IPS-18a (cell line): Measurements from ENCODE around the gene SNX32.
A peak's percentile ranks its signal among the peaks of the same experiment; 100 is the strongest.

ENCODE experiments used
- H3K27ac ChIP-seq: one replicate; pipeline ENCODE4 v1.5.1; 2013; ENCODE audit warnings: low read length
- H3K27me3 ChIP-seq: one replicate; pipeline ENCODE4 v1.6.1; 2013; ENCODE audit warnings: mild to moderate bottlenecking, low read length; ENCODE audit not compliant: control insufficient read depth, insufficient read depth
- H3K36me3 ChIP-seq: one replicate; pipeline ENCODE4 v1.6.1; 2013; ENCODE audit warnings: low read depth, low read length; ENCODE audit not compliant: control insufficient read depth
- H3K4me1 ChIP-seq: one replicate; pipeline ENCODE4 v1.6.1; 2013; ENCODE audit warnings: low read depth, low read length; ENCODE audit not compliant: control insufficient read depth
- H3K4me3 ChIP-seq: one replicate; pipeline ENCODE4 v1.5.1; 2013; ENCODE audit warnings: low read length
- H3K9ac ChIP-seq: one replicate; pipeline ENCODE4 v1.6.1; 2013; ENCODE audit warnings: mild to moderate bottlenecking, low read length, moderate library complexity
- H3K9me3 ChIP-seq: one replicate; pipeline ENCODE4 v1.6.1; 2013; ENCODE audit warnings: low read depth, low read length; ENCODE audit not compliant: control insufficient read depth

The SNX32 gene

GRCh38 chr11:65880844-65881421, 47.2 kb downstream of the SNX32 start:
- Histone ChIP-seq H3K27me3 (no peaks in the 10 kb centered on the region), H3K27ac (no peak overlapping the region), H3K4me3 (no peak overlapping the region), H3K9me3 (no peaks in the 10 kb centered on the region), H3K9ac (no peak overlapping the region), H3K4me1 (no peaks in the 10 kb centered on the region), H3K36me3 (peaks cover 25% of the 10 kb centered on the region)

GRCh38 chr11:65882120-65883057, 48.6 kb downstream of the SNX32 start:
- Histone ChIP-seq H3K4me1 (no peaks in the 10 kb centered on the region), H3K9ac (no peak overlapping the region), H3K27me3 (no peaks in the 10 kb centered on the region), H3K4me3 (no peak overlapping the region), H3K36me3 (peaks cover 32% of the 10 kb centered on the region), H3K9me3 (no peaks in the 10 kb centered on the region), H3K27ac (no peak overlapping the region)

GRCh38 chr11:65883058-65883761, 49.4 kb downstream of the SNX32 start:
- Histone ChIP-seq H3K27ac (no peak overlapping the region), H3K4me3 (no peak overlapping the region), H3K4me1 (no peaks in the 10 kb centered on the region), H3K27me3 (no peaks in the 10 kb centered on the region), H3K9ac (no peak overlapping the region), H3K36me3 (peaks cover 32% of the 10 kb centered on the region), H3K9me3 (no peaks in the 10 kb centered on the region)

GRCh38 chr11:65883786-65884715, 50.3 kb downstream of the SNX32 start:
- peaks cover 32% of the 10 kb centered on the region for H3K36me3 ChIP-seq
- no peak overlapping the region for H3K4me3 ChIP-seq
- no peaks in the 10 kb centered on the region for H3K9me3 ChIP-seq
- H3K27me3 ChIP-seq = peaks cover 2% of the 10 kb centered on the region
- no peaks in the 10 kb centered on the region for H3K4me1 ChIP-seq
- H3K27ac ChIP-seq = no peak overlapping the region
- no peak overlapping the region for H3K9ac ChIP-seq

- no peak overlapping the region for H3K9ac ChIP-seq
- no peak overlapping the region for H3K4me3 ChIP-seq
- H3K36me3 ChIP-seq = peaks cover 32% of the 10 kb centered on the region
- no peaks in the 10 kb centered on the region for H3K9me3 ChIP-seq
- peaks cover 2% of the 10 kb centered on the region for H3K4me1 ChIP-seq
- H3K27me3 ChIP-seq = peaks cover 8% of the 10 kb centered on the region
- H3K27ac ChIP-seq = no peak overlapping the region
Observed at GRCh38 chr11:65884716-65885092, 50.9 kb downstream of the SNX32 start.

- Histone ChIP-seq H3K4me3 (no peak overlapping the region), H3K27ac (no peak overlapping the region), H3K9ac (no peak overlapping the region), H3K36me3 (peaks cover 32% of the 10 kb centered on the region), H3K9me3 (no peaks in the 10 kb centered on the region), H3K27me3 (peaks cover 14% of the 10 kb centered on the region), H3K4me1 (peaks cover 7% of the 10 kb centered on the region)
Observed at GRCh38 chr11:65885231-65885630, 51.5 kb downstream of the SNX32 start.

GRCh38 chr11:65885808-65886536, 52.2 kb downstream of the SNX32 start:
- Histone ChIP-seq H3K9ac (no peak overlapping the region), H3K27ac (no peak overlapping the region), H3K4me3 (no peak overlapping the region), H3K9me3 (no peaks in the 10 kb centered on the region), H3K27me3 (peaks cover 14% of the 10 kb centered on the region), H3K4me1 (peaks cover 7% of the 10 kb centered on the region), H3K36me3 (peaks cover 32% of the 10 kb centered on the region)

- H3K9me3 ChIP-seq = no peaks in the 10 kb centered on the region
- no peak overlapping the region for H3K27ac ChIP-seq
- H3K27me3 ChIP-seq = peaks cover 22% of the 10 kb centered on the region
- peaks cover 10% of the 10 kb centered on the region for H3K4me1 ChIP-seq
- H3K9ac ChIP-seq = peak overlapping the region; percentile 55
- peaks cover 32% of the 10 kb centered on the region for H3K36me3 ChIP-seq
- peak overlapping the region; percentile 93 for H3K4me3 ChIP-seq
Observed at GRCh38 chr11:65886826-65887722, 53.3 kb downstream of the SNX32 start.

GRCh38 chr11:65887723-65888162, 54.0 kb downstream of the SNX32 start:
- Histone ChIP-seq H3K36me3 (peaks cover 32% of the 10 kb centered on the region), H3K4me1 (peaks cover 16% of the 10 kb centered on the region), H3K9ac (peak overlapping the region; percentile 55), H3K4me3 (peak overlapping the region; percentile 93), H3K27me3 (peaks cover 23% of the 10 kb centered on the region), H3K9me3 (no peaks in the 10 kb centered on the region), H3K27ac (no peak overlapping the region)
